Measurements from ENCODE around the gene RAB33A. TPM values are rescaled to one million over a fixed set of nuclear protein-coding genes. Genes with fewer than 3 reads are reported as not detected.

The RAB33A gene
- total and polyA plus RNA-seq, 9 of the 15 experiments (the other 6 are each of a cell fraction or from before 2014, with no cell fraction given) = 0.04 to 0.20 (median 0.06) TPM; not detected in 4

- TF ChIP-seq, protein P1, sequence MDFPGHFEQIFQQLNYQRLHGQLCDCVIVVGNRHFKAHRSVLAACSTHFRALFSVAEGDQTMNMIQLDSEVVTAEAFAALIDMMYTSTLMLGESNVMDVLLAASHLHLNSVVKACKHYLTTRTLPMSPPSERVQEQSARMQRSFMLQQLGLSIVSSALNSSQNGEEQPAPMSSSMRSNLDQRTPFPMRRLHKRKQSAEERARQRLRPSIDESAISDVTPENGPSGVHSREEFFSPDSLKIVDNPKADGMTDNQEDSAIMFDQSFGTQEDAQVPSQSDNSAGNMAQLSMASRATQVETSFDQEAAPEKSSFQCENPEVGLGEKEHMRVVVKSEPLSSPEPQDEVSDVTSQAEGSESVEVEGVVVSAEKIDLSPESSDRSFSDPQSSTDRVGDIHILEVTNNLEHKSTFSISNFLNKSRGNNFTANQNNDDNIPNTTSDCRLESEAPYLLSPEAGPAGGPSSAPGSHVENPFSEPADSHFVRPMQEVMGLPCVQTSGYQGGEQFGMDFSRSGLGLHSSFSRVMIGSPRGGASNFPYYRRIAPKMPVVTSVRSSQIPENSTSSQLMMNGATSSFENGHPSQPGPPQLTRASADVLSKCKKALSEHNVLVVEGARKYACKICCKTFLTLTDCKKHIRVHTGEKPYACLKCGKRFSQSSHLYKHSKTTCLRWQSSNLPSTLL (IDR thresholded peaks at IDR 0.05) = no peak
- TF ChIP-seq PHB (CRISPR knock-in tag; IDR thresholded peaks at IDR 0.05) = no peak
- no peak for TF ChIP-seq EZH2 (IDR thresholded peaks at IDR 0.05; ENCODE audit: borderline replicate concordance, low read depth, low read length)
- TF ChIP-seq ZSCAN32 (CRISPR knock-in tag; IDR thresholded peaks at IDR 0.05) = no peak
- no peak for TF ChIP-seq GATAD2A (IDR thresholded peaks at IDR 0.05)
- TF ChIP-seq ZNF282 (CRISPR knock-in tag; IDR thresholded peaks at IDR 0.05) = no peak
- TF ChIP-seq, protein P2, sequence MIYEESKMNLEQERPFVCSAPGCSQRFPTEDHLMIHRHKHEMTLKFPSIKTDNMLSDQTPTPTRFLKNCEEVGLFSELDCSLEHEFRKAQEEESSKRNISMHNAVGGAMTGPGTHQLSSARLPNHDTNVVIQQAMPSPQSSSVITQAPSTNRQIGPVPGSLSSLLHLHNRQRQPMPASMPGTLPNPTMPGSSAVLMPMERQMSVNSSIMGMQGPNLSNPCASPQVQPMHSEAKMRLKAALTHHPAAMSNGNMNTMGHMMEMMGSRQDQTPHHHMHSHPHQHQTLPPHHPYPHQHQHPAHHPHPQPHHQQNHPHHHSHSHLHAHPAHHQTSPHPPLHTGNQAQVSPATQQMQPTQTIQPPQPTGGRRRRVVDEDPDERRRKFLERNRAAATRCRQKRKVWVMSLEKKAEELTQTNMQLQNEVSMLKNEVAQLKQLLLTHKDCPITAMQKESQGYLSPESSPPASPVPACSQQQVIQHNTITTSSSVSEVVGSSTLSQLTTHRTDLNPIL (CRISPR knock-in tag; IDR thresholded peaks at IDR 0.05) = no peak
- no peak for TF ChIP-seq CAMTA2 (CRISPR knock-in tag; conservative IDR thresholded peaks at IDR 0.05)
- peak; percentile 84 for TF ChIP-seq CREM (IDR thresholded peaks at IDR 0.05; ENCODE audit: low read depth)
- no peak for TF ChIP-seq PCBP1 (IDR thresholded peaks at IDR 0.05; ENCODE audit: low read depth, low read length, poor library complexity, severe bottlenecking)
- TF ChIP-seq ZC3H4 (CRISPR knock-in tag; IDR thresholded peaks at IDR 0.05; ENCODE audit: borderline replicate concordance) = no peak
- TF ChIP-seq ZNF551 (CRISPR knock-in tag; IDR thresholded peaks at IDR 0.05) = no peak
- TF ChIP-seq CEBPG (CRISPR knock-in tag; IDR thresholded peaks at IDR 0.05) = peak; percentile 93
- TF ChIP-seq CEBPG (tag; conservative IDR thresholded peaks at IDR 0.05 in 1 of 2, IDR thresholded peaks at IDR 0.05 in 1 of 2) = peak in 1 of 2 experiments; percentile 91; a peak in 2 of 4 replicates
- no peak; the same call in 1 of the 2 replicates for TF ChIP-seq PML (IDR thresholded peaks at IDR 0.05; ENCODE audit: low read length)
- TF ChIP-seq, protein P3, sequence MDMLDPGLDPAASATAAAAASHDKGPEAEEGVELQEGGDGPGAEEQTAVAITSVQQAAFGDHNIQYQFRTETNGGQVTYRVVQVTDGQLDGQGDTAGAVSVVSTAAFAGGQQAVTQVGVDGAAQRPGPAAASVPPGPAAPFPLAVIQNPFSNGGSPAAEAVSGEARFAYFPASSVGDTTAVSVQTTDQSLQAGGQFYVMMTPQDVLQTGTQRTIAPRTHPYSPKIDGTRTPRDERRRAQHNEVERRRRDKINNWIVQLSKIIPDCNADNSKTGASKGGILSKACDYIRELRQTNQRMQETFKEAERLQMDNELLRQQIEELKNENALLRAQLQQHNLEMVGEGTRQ (CRISPR knock-in tag; IDR thresholded peaks at IDR 0.05) = no peak
- peak; percentile 60 for TF ChIP-seq CEBPB (tag; IDR thresholded peaks at IDR 0.05)
- TF ChIP-seq, protein P4, sequence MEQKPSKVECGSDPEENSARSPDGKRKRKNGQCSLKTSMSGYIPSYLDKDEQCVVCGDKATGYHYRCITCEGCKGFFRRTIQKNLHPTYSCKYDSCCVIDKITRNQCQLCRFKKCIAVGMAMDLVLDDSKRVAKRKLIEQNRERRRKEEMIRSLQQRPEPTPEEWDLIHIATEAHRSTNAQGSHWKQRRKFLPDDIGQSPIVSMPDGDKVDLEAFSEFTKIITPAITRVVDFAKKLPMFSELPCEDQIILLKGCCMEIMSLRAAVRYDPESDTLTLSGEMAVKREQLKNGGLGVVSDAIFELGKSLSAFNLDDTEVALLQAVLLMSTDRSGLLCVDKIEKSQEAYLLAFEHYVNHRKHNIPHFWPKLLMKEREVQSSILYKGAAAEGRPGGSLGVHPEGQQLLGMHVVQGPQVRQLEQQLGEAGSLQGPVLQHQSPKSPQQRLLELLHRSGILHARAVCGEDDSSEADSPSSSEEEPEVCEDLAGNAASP (IDR thresholded peaks at IDR 0.05) = no peak
- no peak for TF ChIP-seq MBD2 (IDR thresholded peaks at IDR 0.05; ENCODE audit: borderline replicate concordance, low read depth)
- TF ChIP-seq RBM25 (IDR thresholded peaks at IDR 0.05; ENCODE audit: low read depth, low read length, severe bottlenecking) = no peak
Measured at GRCh38 chrX:130173190-130173895, 1.6 kb downstream of the RAB33A start (continued).

Measured in K562 (cell line).